Adrenal gland (tissue), 12 donors: Measurements from ENCODE around the gene PITPNB. TPM values are rescaled to one million over a fixed set of nuclear protein-coding genes. Genes with fewer than 3 reads are reported as not detected.

Experiments used
- DNase-seq, 7 donors: peaks; one replicate each; pipeline ENCODE4 v3.0.0-alpha.2; 2019 to 2020
- H3K27ac ChIP-seq, 5 donors: fragments of 200-600 bp; sonication (generic) in 4 of 5; 1 replicate in 3 of 5; 2 replicates in 2 of 5; pipeline versions ENCODE4 v1.5.1 to v1.8.0; 2016 to 2020; ENCODE audit warnings: mild to moderate bottlenecking in 1 of 5
- H3K27me3 ChIP-seq: fragments of 200-600 bp; 2 replicates; pipeline ENCODE4 v1.8.0; 2021
- H3K36me3 ChIP-seq, 2 donors: fragments of 200-600 bp; replicated peaks in 1 of 2; 1 replicate in 1 of 2; 2 replicates in 1 of 2; pipeline versions ENCODE4 v1.5.1 to v1.8.0; 2018 to 2022
- H3K4me1 ChIP-seq, 2 donors: fragments of 200-600 bp; replicated peaks in 1 of 2; 1 replicate in 1 of 2; 2 replicates in 1 of 2; pipeline versions ENCODE4 v1.5.1 to v1.8.0; 2018 to 2021
- H3K4me3 ChIP-seq, 4 donors: fragments of 200-600 bp; sonication (generic) in 3 of 4; one replicate each; pipeline ENCODE4 v1.5.1; 2016 to 2018
- H3K9me3 ChIP-seq, 3 donors: fragments of 200-600 bp; sonication (generic) in 1 of 3; replicated peaks in 1 of 3; 1 replicate in 2 of 3; 2 replicates in 1 of 3; pipeline versions ENCODE4 v1.5.1 to v1.8.0; 2016 to 2021
- POLR2A ChIP-seq, 2 donors: fragments of 450-650 bp; IDR thresholded peaks; one replicate each; pipeline ENCODE4 v1.6.1; 2017; ENCODE audit warnings: antibody characterized with exemption in 2 of 2, mild to moderate bottlenecking in 2 of 2, moderate library complexity in 1 of 2
- WGBS, 4 donors: extraction: QIAGEN DNeasy Blood & Tissue Kit in 2 of 4; methylation state at CpG; one replicate each; pipeline versions ENCODE4 v1.1.5 to v1.1.7; 2013 to 2017; 5-methylcytosine and 5-hydroxymethylcytosine counted together
- intact Hi-C, 2 donors: fragments of 100-400 bp; cut with DNase I; formaldehyde crosslinking; loops; one replicate each; pipeline versions ENCODE4 v1.14.1 to v1.15.0; 2022 to 2023
- polyA plus RNA-seq, 3 donors: library from polyadenylated mRNA; stranded (reverse); fragments of 200-250 nt in 2 of 3; fragments of 350-450 nt in 1 of 3; fragmentation: Illumina TruSeq in 1 of 3; extraction: RNeasy Lipid Tissue Mini Kit (QIAGEN cat#74804) in 1 of 3; gene quantifications; one replicate each; pipeline ENCODE4 v1.2.3, GENCODE V29; 2013 to 2014
- total RNA-seq, 9 donors: library from RNA; depleted of rRNA in 4 of 9; stranded (reverse); fragments of >200 nt in 4 of 9; fragments of 120-200 nt in 1 of 9; fragmentation: NEBNext Ultra II Directional in 1 of 9; extraction: Animal tissue kit (Norgen Biotek cat#: 25700) in 1 of 9; gene quantifications; one replicate each; pipeline versions ENCODE4 v1.1.0 to v1.2.4, GENCODE V29; 2013 to 2023
- TF ChIP-seq, protein P1 (sequence below), 6 experiments: fragments of 450-650 bp in 4 of 6; fragments of 200-600 bp in 2 of 6; sonication (generic) in 1 of 6; IDR thresholded peaks; 1 replicate in 5 of 6; 2 replicates in 1 of 6; pipeline versions ENCODE4 v1.5.1 to v1.8.0; 2016 to 2021; ENCODE audit warnings: antibody characterized with exemption in 6 of 6, mild to moderate bottlenecking in 2 of 6, moderate library complexity in 1 of 6
- donor health status: healthy with polysubstance abuse.
- donor health status: Bipolar disorder and iron deficiency.
- donor health status: DM: yes; HTN: yes; CAD: no.
- donor health status: DM: no; HTN: no; CAD: no.
- donor health status: DM: no; HTN: no; CAD: no.
- donor health status: DM: yes; HTN: yes; CAD: no.

Gene PITPNB
- total and polyA plus RNA-seq, 12 donors, result 16.8 to 69.0 (median 27.6) TPM

DNA sequence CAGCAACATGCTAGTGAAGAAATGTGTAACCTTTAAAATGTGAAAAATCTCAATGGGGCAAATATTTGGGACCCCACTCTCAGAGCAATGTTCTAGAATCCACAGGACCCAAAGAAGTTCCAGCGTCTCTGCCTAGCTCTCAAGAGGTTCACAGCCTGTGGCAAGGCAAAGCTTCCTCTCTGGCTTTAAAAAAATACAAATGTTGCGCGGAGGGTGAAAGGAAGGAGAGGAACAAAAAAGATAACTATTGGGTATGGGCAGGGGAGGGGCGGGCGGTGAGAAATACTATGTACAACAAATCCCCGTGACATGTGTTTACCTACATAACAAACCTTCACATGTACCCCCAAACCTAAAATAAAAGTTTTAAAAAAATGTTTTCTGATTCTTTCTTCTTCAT, 53.6 kb downstream of the PITPNB start:
- peak overlapping the region in 2 of 5 donors; percentile 81 to 85 for H3K27ac ChIP-seq
- H3K9me3 ChIP-seq, result no peaks in the 10 kb centered on the region
- 76 to 85% (median 81%) methylated on average over 6 of the region's 6 CpGs for WGBS, 4 donors
- intact Hi-C loops, result no loop called here
- no peak for DNase-seq
- no peak overlapping the region for H3K4me3 ChIP-seq
- H3K4me1 ChIP-seq, result peaks cover 23 to 33% of the 10 kb centered on the region in 2 donors
- no peaks in the 10 kb centered on the region for H3K36me3 ChIP-seq
- H3K27me3 ChIP-seq, result no peaks in the 10 kb centered on the region
- no peak for TF ChIP-seq POLR2A (IDR thresholded peaks at IDR 0.05)
- TF ChIP-seq, protein P1, sequence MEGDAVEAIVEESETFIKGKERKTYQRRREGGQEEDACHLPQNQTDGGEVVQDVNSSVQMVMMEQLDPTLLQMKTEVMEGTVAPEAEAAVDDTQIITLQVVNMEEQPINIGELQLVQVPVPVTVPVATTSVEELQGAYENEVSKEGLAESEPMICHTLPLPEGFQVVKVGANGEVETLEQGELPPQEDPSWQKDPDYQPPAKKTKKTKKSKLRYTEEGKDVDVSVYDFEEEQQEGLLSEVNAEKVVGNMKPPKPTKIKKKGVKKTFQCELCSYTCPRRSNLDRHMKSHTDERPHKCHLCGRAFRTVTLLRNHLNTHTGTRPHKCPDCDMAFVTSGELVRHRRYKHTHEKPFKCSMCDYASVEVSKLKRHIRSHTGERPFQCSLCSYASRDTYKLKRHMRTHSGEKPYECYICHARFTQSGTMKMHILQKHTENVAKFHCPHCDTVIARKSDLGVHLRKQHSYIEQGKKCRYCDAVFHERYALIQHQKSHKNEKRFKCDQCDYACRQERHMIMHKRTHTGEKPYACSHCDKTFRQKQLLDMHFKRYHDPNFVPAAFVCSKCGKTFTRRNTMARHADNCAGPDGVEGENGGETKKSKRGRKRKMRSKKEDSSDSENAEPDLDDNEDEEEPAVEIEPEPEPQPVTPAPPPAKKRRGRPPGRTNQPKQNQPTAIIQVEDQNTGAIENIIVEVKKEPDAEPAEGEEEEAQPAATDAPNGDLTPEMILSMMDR (IDR thresholded peaks at IDR 0.05), result no peak

DNA sequence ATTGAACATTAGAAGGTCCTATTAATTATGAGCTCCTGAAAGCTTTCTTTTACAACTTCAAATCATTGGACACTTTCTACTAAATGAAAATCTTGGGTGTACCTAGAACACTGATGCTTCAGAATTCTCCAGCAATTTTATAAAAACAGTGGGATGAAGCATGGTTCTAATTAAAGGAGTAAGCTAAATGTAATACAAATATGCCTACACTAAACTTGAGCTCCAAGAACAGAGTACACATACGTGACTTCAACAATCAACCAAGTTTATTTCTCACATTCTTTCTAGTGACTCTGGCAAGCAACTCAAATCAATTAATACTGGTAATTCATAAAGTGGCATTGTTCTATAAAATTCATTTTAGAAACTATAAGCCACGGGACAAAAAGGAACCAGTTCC, 55.5 kb downstream of the PITPNB start:
- Histone ChIP-seq H3K4me3 (no peak overlapping the region), H3K36me3 (peaks cover 0 to 4% of the 10 kb centered on the region in 2 donors), H3K4me1 (peaks cover 23 to 44% of the 10 kb centered on the region in 2 donors), H3K27me3 (no peaks in the 10 kb centered on the region), H3K9me3 (no peaks in the 10 kb centered on the region), H3K27ac (no peak overlapping the region)
- DNase-seq, result no peak
- no peak for TF ChIP-seq POLR2A (IDR thresholded peaks at IDR 0.05)
- TF ChIP-seq, protein P1 (IDR thresholded peaks at IDR 0.05), result no peak
- WGBS, 4 donors, result 87 to 95% (median 93%) methylated on average over 2 of the region's 2 CpGs
- intact Hi-C loops, result no loop called here

DNA sequence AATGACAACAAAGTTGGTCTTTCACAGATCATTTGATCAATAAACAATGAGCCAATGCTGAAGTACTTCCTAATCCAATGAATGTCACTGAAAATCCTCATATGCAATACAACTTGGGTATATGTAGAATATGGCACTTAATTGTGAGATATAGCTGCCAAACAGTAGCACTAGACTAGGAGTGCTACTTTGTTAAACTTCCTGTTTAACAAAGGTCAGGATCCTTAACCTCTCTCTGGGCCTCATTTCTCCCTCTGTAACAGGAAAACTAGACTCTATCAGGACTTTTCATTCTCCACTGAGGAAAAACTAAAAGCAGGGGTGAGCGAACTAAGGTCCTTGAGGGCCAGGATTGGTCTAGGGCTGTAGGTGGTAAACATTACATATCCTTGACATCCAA, 56.1 kb downstream of the PITPNB start:
- 86 to 93% (median 90%) methylated on average over 1 of the region's 1 CpG for WGBS, 4 donors
- intact Hi-C loops, result no loop called here
- no peaks in the 10 kb centered on the region for H3K9me3 ChIP-seq
- no peak overlapping the region for H3K27ac ChIP-seq
- peaks cover 0 to 7% of the 10 kb centered on the region in 2 donors for H3K36me3 ChIP-seq
- no peak for DNase-seq
- TF ChIP-seq, protein P1 (IDR thresholded peaks at IDR 0.05), result no peak
- TF ChIP-seq POLR2A (IDR thresholded peaks at IDR 0.05), result no peak
- peaks cover 19 to 39% of the 10 kb centered on the region in 2 donors for H3K4me1 ChIP-seq
- H3K4me3 ChIP-seq, result no peak overlapping the region
- no peaks in the 10 kb centered on the region for H3K27me3 ChIP-seq

DNA sequence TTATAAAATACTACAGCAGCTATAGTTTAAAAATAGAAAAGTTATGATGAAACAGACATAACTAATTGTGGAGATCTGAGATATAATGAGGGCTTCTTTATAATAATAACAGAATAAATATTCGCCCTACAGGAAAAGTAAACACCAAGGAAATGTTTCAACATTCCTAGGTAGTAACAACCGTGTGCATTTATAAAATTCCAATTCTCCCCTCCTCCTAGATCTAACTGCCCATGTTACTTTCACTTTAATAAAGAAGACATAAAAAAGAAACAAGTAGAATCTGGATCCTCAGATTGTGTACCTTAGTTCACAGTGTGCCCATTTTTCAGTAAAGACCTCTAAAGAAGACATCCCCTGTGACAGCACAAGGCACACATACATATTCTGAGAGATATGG, 59.7 kb downstream of the PITPNB start:
- intact Hi-C loops, result no loop called here

More for the DNA sequence above, 59.7 kb downstream of the PITPNB start:
- peaks cover 0 to 12% of the 10 kb centered on the region in 2 donors for H3K4me1 ChIP-seq
- WGBS, 4 donors, result 57 to 68% (median 64%) methylated on average over 2 of the region's 2 CpGs
- no peak for DNase-seq
- no peaks in the 10 kb centered on the region for H3K27me3 ChIP-seq
- TF ChIP-seq, protein P1 (IDR thresholded peaks at IDR 0.05), result no peak
- no peak for TF ChIP-seq POLR2A (IDR thresholded peaks at IDR 0.05)
- H3K4me3 ChIP-seq, result no peak overlapping the region
- peaks cover 0 to 37% of the 10 kb centered on the region in 2 donors for H3K36me3 ChIP-seq
- H3K9me3 ChIP-seq, result no peaks in the 10 kb centered on the region
- H3K27ac ChIP-seq, result no peak overlapping the region
